Testis (tissue), 5 donors: ENCODE data around the gene NME9. TPM values are rescaled to one million over a fixed set of nuclear protein-coding genes. Genes with fewer than 3 reads are reported as not detected.
"Not testable (repeated sequence)": the region's sequence is repeated elsewhere in the genome, so short reads cannot be mapped to it uniquely, and the experiment has no call there.

ENCODE experiments used
- DNase-seq: peaks from one replicate; pipeline ENCODE4 v3.0.0-alpha.2; 2019
- H3K27ac ChIP-seq, 2 donors: fragments of 200-600 bp; sonication (generic); one replicate each; pipeline ENCODE4 v1.5.1; 2019
- H3K27me3 ChIP-seq: fragments of 200-600 bp; sonication (generic); one replicate; pipeline ENCODE4 v1.5.1; 2019
- H3K36me3 ChIP-seq: fragments of 200-600 bp; sonication (generic); one replicate; pipeline ENCODE4 v1.5.1; 2017; ENCODE audit warnings: low read depth; ENCODE audit errors: missing control alignments
- H3K4me1 ChIP-seq: fragments of 200-600 bp; sonication (generic); one replicate; pipeline ENCODE4 v1.5.1; 2019
- H3K4me3 ChIP-seq, 2 donors: fragments of 200-600 bp; sonication (generic); one replicate each; pipeline ENCODE4 v1.5.1; 2017 to 2019
- H3K9me3 ChIP-seq: fragments of 200-600 bp; sonication (generic); one replicate; pipeline ENCODE4 v1.5.1; 2017
- POLR2A ChIP-seq: fragments of 450-650 bp; IDR thresholded peaks from one replicate; pipeline ENCODE4 v1.6.1; 2017; ENCODE audit warnings: antibody characterized with exemption, mild to moderate bottlenecking, moderate library complexity
- WGBS, 2 donors: methylation state at CpG; one replicate each; pipeline ENCODE4 v1.1.5; 2018; 5-methylcytosine and 5-hydroxymethylcytosine counted together
- intact Hi-C: fragments of 100-400 bp; cut with DNase I; formaldehyde crosslinking; loops from one replicate; pipeline ENCODE4 v1.15.1; 2023; ENCODE audit warnings: low total_unique reads
- long read RNA-seq, 2 donors: transcript quantifications; one replicate each; lab custom pipeline, GENCODE V29; 2026
- polyA plus RNA-seq: library from polyadenylated mRNA; stranded (reverse); fragments of 350-450 nt; fragmentation: Illumina TruSeq; extraction: RNeasy Lipid Tissue Mini Kit (QIAGEN cat#74804); gene quantifications from one replicate; pipeline ENCODE4 v1.2.3, GENCODE V29; 2014; ENCODE audit warnings: low read depth, low replicate concordance; ENCODE audit not compliant: insufficient read depth
- total RNA-seq, 2 donors: library from RNA; depleted of rRNA; stranded (reverse); fragments of >200 nt; gene quantifications; one replicate each; pipeline ENCODE4 v1.2.3, GENCODE V29; 2016
- TF ChIP-seq, protein P1 (sequence below), 3 experiments: fragments of 450-650 bp in 2 of 3; fragments of 200-600 bp in 1 of 3; sonication (generic) in 1 of 3; IDR thresholded peaks; one replicate each; pipeline ENCODE4 v1.5.1; 2016 to 2019; ENCODE audit warnings: antibody characterized with exemption in 3 of 3, mild to moderate bottlenecking in 2 of 3, moderate library complexity in 1 of 3

The NME9 gene, protein sequence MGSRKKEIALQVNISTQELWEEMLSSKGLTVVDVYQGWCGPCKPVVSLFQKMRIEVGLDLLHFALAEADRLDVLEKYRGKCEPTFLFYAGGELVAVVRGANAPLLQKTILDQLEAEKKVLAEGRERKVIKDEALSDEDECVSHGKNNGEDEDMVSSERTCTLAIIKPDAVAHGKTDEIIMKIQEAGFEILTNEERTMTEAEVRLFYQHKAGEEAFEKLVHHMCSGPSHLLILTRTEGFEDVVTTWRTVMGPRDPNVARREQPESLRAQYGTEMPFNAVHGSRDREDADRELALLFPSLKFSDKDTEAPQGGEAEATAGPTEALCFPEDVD
- total RNA-seq (1 to 10 TPM; 3.2 to 8.0 TPM), polyA plus RNA-seq (11.5 TPM)
- long read RNA-seq, donor 1 = 0 reads
- long read RNA-seq, donor 2 = 0 reads

DNA sequence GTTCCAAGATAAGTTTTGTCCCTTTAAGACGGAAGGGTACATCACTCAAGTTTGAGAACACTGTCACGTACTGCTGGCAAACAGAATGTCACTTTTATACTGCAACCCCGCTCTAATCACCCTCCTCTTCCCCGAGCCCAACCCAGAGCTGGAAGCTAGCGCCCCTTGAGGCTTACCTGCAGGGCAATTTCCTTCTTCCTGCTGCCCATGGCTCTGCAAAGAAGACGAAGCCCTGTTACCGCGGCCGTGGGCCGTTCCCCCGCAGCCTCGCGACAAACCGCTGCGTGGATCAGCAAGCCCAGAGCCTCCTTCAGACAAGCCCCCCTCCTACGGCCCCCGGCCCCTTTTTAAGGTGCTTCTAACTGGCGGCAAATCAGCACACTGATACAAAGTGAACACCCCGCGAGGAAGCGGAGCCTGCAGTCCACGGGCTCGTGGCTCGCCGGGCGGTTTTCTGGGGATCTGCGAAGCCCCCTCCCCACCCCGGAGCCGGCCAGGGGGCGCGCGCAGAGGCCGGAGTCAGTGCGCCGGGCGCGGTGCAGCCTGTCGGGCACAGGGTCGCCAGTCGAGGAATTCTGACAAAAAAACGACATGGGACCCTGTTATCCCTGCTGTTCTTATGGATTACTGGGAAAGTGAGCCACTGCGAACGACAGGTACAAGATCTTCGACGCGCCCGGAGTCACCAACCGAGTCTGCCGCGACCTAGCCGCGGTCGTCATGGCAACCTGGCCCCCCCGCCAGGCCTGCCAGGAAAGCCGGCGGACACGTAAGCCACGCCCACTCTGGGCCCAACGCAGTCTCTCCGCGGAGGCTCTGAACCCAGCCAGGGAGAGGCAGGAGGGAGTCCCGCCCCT is at the start of gene NME9:
TSS of gene NME9 (minus strand) at position 725 of the 857 bp plus-strand sequence. CDS start at position 209, 516 bp downstream.
- WGBS, 2 donors = 0 to 1% methylated on average over 35 to 62 of the region's 62 CpGs
- no peaks in the 10 kb centered on the region for H3K9me3 ChIP-seq
- H3K27ac ChIP-seq = peak within 1 kb of the TSS; percentile 13 to 68
- H3K27me3 ChIP-seq = no peaks in the 10 kb centered on the region
- H3K4me1 ChIP-seq = no peaks in the 10 kb centered on the region
- no peaks in the 10 kb centered on the region for H3K36me3 ChIP-seq
- TF ChIP-seq, protein P1, sequence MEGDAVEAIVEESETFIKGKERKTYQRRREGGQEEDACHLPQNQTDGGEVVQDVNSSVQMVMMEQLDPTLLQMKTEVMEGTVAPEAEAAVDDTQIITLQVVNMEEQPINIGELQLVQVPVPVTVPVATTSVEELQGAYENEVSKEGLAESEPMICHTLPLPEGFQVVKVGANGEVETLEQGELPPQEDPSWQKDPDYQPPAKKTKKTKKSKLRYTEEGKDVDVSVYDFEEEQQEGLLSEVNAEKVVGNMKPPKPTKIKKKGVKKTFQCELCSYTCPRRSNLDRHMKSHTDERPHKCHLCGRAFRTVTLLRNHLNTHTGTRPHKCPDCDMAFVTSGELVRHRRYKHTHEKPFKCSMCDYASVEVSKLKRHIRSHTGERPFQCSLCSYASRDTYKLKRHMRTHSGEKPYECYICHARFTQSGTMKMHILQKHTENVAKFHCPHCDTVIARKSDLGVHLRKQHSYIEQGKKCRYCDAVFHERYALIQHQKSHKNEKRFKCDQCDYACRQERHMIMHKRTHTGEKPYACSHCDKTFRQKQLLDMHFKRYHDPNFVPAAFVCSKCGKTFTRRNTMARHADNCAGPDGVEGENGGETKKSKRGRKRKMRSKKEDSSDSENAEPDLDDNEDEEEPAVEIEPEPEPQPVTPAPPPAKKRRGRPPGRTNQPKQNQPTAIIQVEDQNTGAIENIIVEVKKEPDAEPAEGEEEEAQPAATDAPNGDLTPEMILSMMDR (IDR thresholded peaks at IDR 0.05) = peak in 2 of 3 experiments; percentile 45 to 54
- TF ChIP-seq POLR2A = no peak
- DNase-seq = peak; percentile 96
- intact Hi-C loops = no loop called here
- peak within 1 kb of the TSS; percentile 65 for H3K4me3 ChIP-seq

DNA sequence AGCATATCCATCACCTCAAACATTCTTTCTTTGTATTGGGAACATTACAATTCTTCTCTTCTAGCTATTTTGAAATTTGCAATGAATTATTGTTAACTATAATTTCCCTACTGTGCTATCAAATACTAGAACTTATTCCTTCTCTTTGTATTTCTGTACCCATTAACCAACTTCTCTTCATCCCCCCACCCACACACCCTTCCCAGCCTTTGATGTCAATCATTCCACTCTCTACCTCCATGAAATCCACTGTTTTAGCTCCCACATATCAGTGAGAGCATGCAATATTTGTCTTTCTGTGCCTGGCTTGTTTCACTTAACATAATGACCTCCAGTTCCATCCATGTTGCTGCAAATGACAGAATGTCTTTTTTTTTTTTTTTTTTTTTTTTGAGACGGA is 49.3 kb upstream of the NME9 start:
- Histone ChIP-seq H3K4me3 (no peak overlapping the region), H3K27ac (no peak overlapping the region), H3K9me3 (no peaks in the 10 kb centered on the region), H3K4me1 (peaks cover 30% of the 10 kb centered on the region), H3K36me3 (no peaks in the 10 kb centered on the region), H3K27me3 (no peaks in the 10 kb centered on the region)
- intact Hi-C loops = no loop called here
- no peak for TF ChIP-seq POLR2A
- TF ChIP-seq, protein P1 (IDR thresholded peaks at IDR 0.05) = no peak
- WGBS, 2 donors = 88 to 100% methylated on average over 1 of the region's 1 CpG
- DNase-seq = no peak

DNA sequence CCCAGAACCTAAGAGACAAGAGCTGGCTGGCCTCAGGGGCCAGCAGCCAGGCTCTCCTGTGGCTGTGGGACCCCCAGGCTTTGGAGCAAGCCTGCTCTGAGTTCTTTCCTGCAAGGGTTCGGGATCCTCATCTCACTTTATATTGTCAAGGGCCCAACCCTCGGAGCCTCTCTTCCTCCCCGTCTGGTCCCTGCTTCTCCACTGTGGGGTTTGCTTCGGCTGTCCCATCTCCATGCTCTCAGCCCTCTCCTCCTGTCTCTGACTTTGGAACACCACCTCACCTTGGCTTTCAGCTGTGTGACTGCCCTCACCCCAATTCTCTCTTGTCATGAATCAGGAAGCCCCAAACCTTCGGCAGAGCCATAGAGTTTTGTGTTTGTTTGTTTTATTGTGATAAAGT is 48.7 kb upstream of the NME9 start:
- H3K4me1 ChIP-seq = peaks cover 30% of the 10 kb centered on the region

DNA sequence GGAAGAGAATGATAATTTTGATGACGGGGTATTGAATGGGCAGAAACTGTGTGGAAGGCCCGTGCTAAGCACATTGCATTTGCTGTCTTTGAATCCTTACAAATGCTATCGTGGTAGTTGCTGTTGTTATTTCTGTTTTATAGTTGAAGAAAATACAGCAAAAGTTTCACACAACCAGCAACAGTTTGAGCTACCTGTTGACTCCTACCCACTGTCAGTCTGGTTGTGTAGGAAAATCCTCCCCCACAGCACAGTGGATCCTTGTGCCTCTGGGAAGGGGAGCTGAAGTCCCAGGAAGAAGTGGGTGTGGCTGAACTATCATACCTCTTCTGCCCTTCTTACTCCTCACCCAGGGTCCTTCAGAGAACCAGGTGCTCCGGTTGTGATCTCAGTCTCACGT is 48.2 kb upstream of the NME9 start:
- no peak for DNase-seq
- no peak overlapping the region for H3K27ac ChIP-seq
- WGBS, 2 donors = 66 to 80% methylated on average over 5 of the region's 5 CpGs
- TF ChIP-seq, protein P1 (IDR thresholded peaks at IDR 0.05) = no peak
- TF ChIP-seq POLR2A = no peak
- intact Hi-C loops = no loop called here
- no peaks in the 10 kb centered on the region for H3K9me3 ChIP-seq
- no peaks in the 10 kb centered on the region for H3K36me3 ChIP-seq
- no peak overlapping the region for H3K4me3 ChIP-seq
- H3K4me1 ChIP-seq = peaks cover 29% of the 10 kb centered on the region
- no peaks in the 10 kb centered on the region for H3K27me3 ChIP-seq

More for the DNA sequence above, 48.7 kb upstream of the NME9 start:
- no peaks in the 10 kb centered on the region for H3K9me3 ChIP-seq
- no peak for TF ChIP-seq POLR2A
- TF ChIP-seq, protein P1 (IDR thresholded peaks at IDR 0.05) = no peak
- whole genome bisulfite sequencing, 2 donors = 92 to 95% methylated on average over 5 of the region's 5 CpGs
- H3K36me3 ChIP-seq = no peaks in the 10 kb centered on the region
- no peak overlapping the region for H3K27ac ChIP-seq
- H3K27me3 ChIP-seq = no peaks in the 10 kb centered on the region
- intact Hi-C loops = no loop called here
- H3K4me3 ChIP-seq = no peak overlapping the region
- DNase-seq = no peak

DNA sequence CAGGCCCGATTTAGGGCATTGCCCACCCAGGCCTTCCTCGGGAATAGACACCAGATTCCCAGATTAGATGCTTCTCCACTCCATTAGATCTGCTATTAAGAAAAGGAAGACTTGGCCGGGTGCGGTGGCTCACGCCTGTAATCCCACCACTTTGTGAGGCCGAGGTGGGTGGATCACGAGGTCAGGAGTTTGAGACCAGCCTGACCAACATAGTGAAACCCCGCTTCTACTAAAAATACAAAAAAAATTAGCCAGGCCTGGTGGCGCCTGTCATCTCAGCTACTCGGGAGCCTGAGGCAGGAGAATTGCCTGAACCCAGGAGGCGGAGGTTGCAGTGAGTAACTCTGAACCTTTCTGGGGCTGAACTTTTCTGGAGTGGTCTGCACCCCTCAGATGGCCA is 47.6 kb upstream of the NME9 start:
- H3K27ac ChIP-seq, H3K27me3 ChIP-seq, intact Hi-C loops, H3K36me3 ChIP-seq, H3K9me3 ChIP-seq, DNase-seq, H3K4me3 ChIP-seq: not testable (repeated sequence)
- 97 to 98% methylated on average over 11 of the region's 11 CpGs for WGBS, 2 donors
- H3K4me1 ChIP-seq = peaks cover 23% of the 10 kb centered on the region
